CD4-positive, alpha-beta memory T cell (primary cell): Measurements from ENCODE around the gene BRCA2. TPM values are rescaled to one million over a fixed set of nuclear protein-coding genes. Genes with fewer than 3 reads are reported as not detected.

Experiments
- CTCF ChIA-PET: fragments of 350-600 bp; sonication (Branson Sonifier 250); formaldehyde crosslinking; loops from one replicate; lab custom pipeline; 2021; ENCODE audit warnings: inconsistent platforms; ENCODE audit not compliant: partially characterized antibody; lab: Charles Lee
- POLR2A ChIA-PET: fragments of 350-600 bp; sonication (Branson Sonifier 250); formaldehyde crosslinking; loops from one replicate; lab custom pipeline; 2021; ENCODE audit not compliant: partially characterized antibody; lab: Charles Lee
- DNase-seq, 5 donors: peaks; one replicate each; pipeline versions ENCODE4 v3.0.0 to v3.0.0-alpha.2; 2020 to 2022; ENCODE audit warnings: mixed read lengths in 1 of 5
- H3K27ac ChIP-seq: one replicate; pipeline ENCODE4 v1.7.0; 2013; ENCODE audit warnings: low read depth, low read length
- H3K27me3 ChIP-seq: 2 replicates; pipeline ENCODE4 v1.7.0; 2013; ENCODE audit warnings: mild to moderate bottlenecking, low read length, moderate library complexity; ENCODE audit not compliant: insufficient read depth
- H3K36me3 ChIP-seq: 2 replicates; pipeline ENCODE4 v1.7.0; 2013; ENCODE audit warnings: mild to moderate bottlenecking, low read length, moderate library complexity; ENCODE audit not compliant: insufficient read depth
- H3K4me1 ChIP-seq: 2 replicates; pipeline ENCODE4 v1.7.0; 2013; ENCODE audit warnings: mild to moderate bottlenecking, low read length, moderate library complexity; ENCODE audit not compliant: insufficient read depth
- H3K4me3 ChIP-seq, 2 donors: one replicate each; pipeline ENCODE4 v1.7.0; 2013; ENCODE audit warnings: low read length in 2 of 2, mild to moderate bottlenecking in 1 of 2
- H3K9me3 ChIP-seq, 2 donors: one replicate each; pipeline ENCODE4 v1.7.0; 2013; ENCODE audit warnings: low read length in 2 of 2, control low read depth in 1 of 2; ENCODE audit not compliant: control insufficient read depth in 1 of 2
- H3K27ac Mint-ChIP-seq, 7 donors: one replicate each; pipeline ENCODE4 v1.8.0; 2020 to 2021; ENCODE audit warnings: mixed read lengths in 7 of 7, mild to moderate bottlenecking in 6 of 7, inconsistent platforms in 3 of 7, moderate library complexity in 3 of 7
- H3K27me3 Mint-ChIP-seq, 2 donors: one replicate each; pipeline ENCODE4 v1.8.0; 2020 to 2021; ENCODE audit warnings: mixed read lengths in 2 of 2
- H3K36me3 Mint-ChIP-seq, 2 donors: one replicate each; pipeline ENCODE4 v1.8.0; 2020 to 2021; ENCODE audit warnings: mixed read lengths in 2 of 2, inconsistent platforms in 1 of 2, mild to moderate bottlenecking in 1 of 2
- H3K4me1 Mint-ChIP-seq, 4 donors: one replicate each; pipeline ENCODE4 v1.8.0; 2020 to 2021; ENCODE audit warnings: mixed read lengths in 4 of 4, mild to moderate bottlenecking in 1 of 4
- H3K4me3 Mint-ChIP-seq, 8 donors: one replicate each; pipeline ENCODE4 v1.8.0; 2020 to 2021; ENCODE audit warnings: mixed read lengths in 8 of 8, mild to moderate bottlenecking in 7 of 8, moderate library complexity in 6 of 8, inconsistent platforms in 3 of 8
- H3K9me3 Mint-ChIP-seq, 8 donors: one replicate each; pipeline ENCODE4 v1.8.0; 2020 to 2021; ENCODE audit warnings: mixed read lengths in 8 of 8, mild to moderate bottlenecking in 5 of 8, inconsistent platforms in 3 of 8, moderate library complexity in 1 of 8
- intact Hi-C: fragments of 100-400 bp; cut with micrococcal nuclease; formaldehyde crosslinking; loops from one replicate; pipeline ENCODE4 v1.15.1; 2023
- polyA plus RNA-seq, 2 donors: library from polyadenylated mRNA; unstranded; fragments of 300-500 nt; fragmentation: Illumina TruSeq; gene quantifications; one replicate each; pipeline ENCODE4 v1.2.3, GENCODE V29; 2021
- total RNA-seq, 2 experiments: library from RNA; stranded (reverse); gene quantifications; one replicate each; pipeline ENCODE4 v1.2.3, GENCODE V29; 2021

BRCA2 gene
- total and polyA plus RNA-seq, 4 experiments from 2014 or later: 0.71 to 3.2 (median 2.6) TPM

GRCh38 chr13:32317716-32318465, 2.6 kb downstream of the BRCA2 start:
- peaks cover 16% of the 10 kb centered on the region for H3K4me1 ChIP-seq
- Mint-ChIP-seq H3K27ac (no peak overlapping the region), H3K27me3 (no peaks in the 10 kb centered on the region), H3K36me3 (peaks cover 0 to 10% of the 10 kb centered on the region in 2 donors), H3K4me3 (no peak overlapping the region), H3K4me1 (peaks cover 6 to 22% (median 11%) of the 10 kb centered on the region in 4 donors), H3K9me3 (no peaks in the 10 kb centered on the region)
- H3K27ac ChIP-seq: no peak overlapping the region
- no peak overlapping the region for H3K4me3 ChIP-seq
- H3K27me3 ChIP-seq: no peaks in the 10 kb centered on the region
- no peaks in the 10 kb centered on the region for H3K9me3 ChIP-seq
- ChIA-PET CTCF (interaction anchor here (0.8 to 2.2 kb wide), 3 partner anchors 9 to 496 kb away, joined by 3 to 5 read pairs (median 4); no protein-coding TSS in a partner anchor), POLR2A (no interaction called here)
- H3K36me3 ChIP-seq: no peaks in the 10 kb centered on the region
- intact Hi-C loops: loop anchor here (10.0 kb wide), 2 partner anchors 1113 to 1273 kb away; no protein-coding TSS in a partner anchor
- no peak for DNase-seq

DNA sequence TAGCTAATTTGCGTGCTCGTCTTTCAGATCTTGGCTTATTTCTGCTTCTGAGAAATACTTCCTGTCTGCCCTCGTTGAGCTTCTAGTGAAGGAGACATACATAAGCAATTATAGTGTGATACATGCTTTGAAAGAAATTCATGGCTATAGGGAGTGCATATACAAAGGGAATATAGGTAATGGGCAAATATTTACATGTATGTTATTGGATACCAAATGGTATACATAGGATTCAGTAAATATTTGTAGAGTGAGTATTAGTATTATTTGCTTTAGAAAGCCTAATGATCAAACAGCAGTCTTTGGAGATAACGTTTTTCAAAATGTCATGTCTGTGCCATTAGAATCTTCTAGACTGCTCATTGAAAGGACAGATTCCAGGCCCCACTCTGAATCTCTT, 5.2 kb downstream of the BRCA2 start:
- Histone ChIP-seq H3K27me3 (no peaks in the 10 kb centered on the region), H3K27ac (no peak overlapping the region), H3K9me3 (no peaks in the 10 kb centered on the region), H3K4me3 (no peak overlapping the region), H3K4me1 (peaks cover 9% of the 10 kb centered on the region), H3K36me3 (no peaks in the 10 kb centered on the region)
- Mint-ChIP-seq H3K9me3 (no peaks in the 10 kb centered on the region), H3K36me3 (peaks cover 0 to 5% of the 10 kb centered on the region in 2 donors), H3K4me1 (peaks cover 0 to 12% (median 4%) of the 10 kb centered on the region in 4 donors), H3K27me3 (no peaks in the 10 kb centered on the region), H3K4me3 (peak overlapping the region in 1 of 8 donors; percentile 1), H3K27ac (peak overlapping the region in 1 of 7 donors; percentile 1)
- DNase-seq: no peak
- ChIA-PET POLR2A (no interaction called here), CTCF (interaction anchor here (1.7 kb wide), 1 partner anchor 9 kb away, joined by 6 read pairs; no protein-coding TSS in a partner anchor)
- intact Hi-C loops: no loop called here

DNA sequence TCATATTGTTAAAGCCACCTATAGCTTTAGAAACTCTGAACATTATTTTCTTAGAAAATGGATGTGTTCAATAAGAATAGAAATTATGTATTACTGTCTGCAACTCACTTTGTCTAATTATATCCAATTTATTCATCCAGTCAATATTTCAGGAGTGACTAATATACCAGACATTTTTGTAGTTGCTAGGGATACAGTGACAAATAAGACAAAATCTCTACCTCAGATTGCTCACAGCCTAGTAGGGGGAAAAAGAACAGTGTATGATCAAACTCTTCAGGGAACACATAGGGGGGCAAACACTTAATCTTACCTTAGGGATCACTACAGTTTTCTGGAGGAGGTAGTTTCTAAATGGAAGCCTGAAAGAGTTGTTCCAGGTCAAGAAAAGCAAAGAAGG, 8.6 kb downstream of the BRCA2 start:
- no peak overlapping the region for H3K27ac Mint-ChIP-seq
- H3K36me3 ChIP-seq: no peaks in the 10 kb centered on the region
- no peak overlapping the region for H3K4me3 Mint-ChIP-seq
- no peak overlapping the region for H3K4me3 ChIP-seq
- no peaks in the 10 kb centered on the region for H3K27me3 Mint-ChIP-seq
- intact Hi-C loops: no loop called here
- peaks cover 0 to 2% (median 0%) of the 10 kb centered on the region in 4 donors for H3K4me1 Mint-ChIP-seq
- no peak for DNase-seq
- H3K36me3 Mint-ChIP-seq: no peaks in the 10 kb centered on the region
- no peaks in the 10 kb centered on the region for H3K4me1 ChIP-seq
- no peaks in the 10 kb centered on the region for H3K27me3 ChIP-seq
- no peaks in the 10 kb centered on the region for H3K9me3 Mint-ChIP-seq
- H3K9me3 ChIP-seq: no peaks in the 10 kb centered on the region
- ChIA-PET CTCF (interaction anchor here (1.2 kb wide), 1 partner anchor 13 kb away, joined by 4 read pairs; no protein-coding TSS in a partner anchor), POLR2A (interaction anchor here (1.5 to 1.8 kb wide), 2 partner anchors 9 to 11 kb away, joined by 4 to 7 read pairs; partner anchors contain the start of genes BRCA2 and ZAR1L)
- no peak overlapping the region for H3K27ac ChIP-seq

GRCh38 chr13:32330441-32330840, 15.1 kb downstream of the BRCA2 start:
- Histone ChIP-seq H3K4me1 (no peaks in the 10 kb centered on the region), H3K4me3 (no peak overlapping the region), H3K27ac (no peak overlapping the region), H3K9me3 (no peaks in the 10 kb centered on the region), H3K27me3 (no peaks in the 10 kb centered on the region), H3K36me3 (no peaks in the 10 kb centered on the region)
- intact Hi-C loops: no loop called here
- ChIA-PET CTCF (interaction anchor here (1.6 kb wide), 2 partner anchors 9 to 15 kb away, joined by 3 to 4 read pairs; partner anchors contain the start of genes BRCA2 and ZAR1L), POLR2A (no interaction called here)
- no peak for DNase-seq
- Mint-ChIP-seq H3K4me1 (no peaks in the 10 kb centered on the region), H3K27me3 (no peaks in the 10 kb centered on the region), H3K9me3 (no peaks in the 10 kb centered on the region), H3K36me3 (peaks cover 7 to 9% of the 10 kb centered on the region in 2 donors), H3K27ac (no peak overlapping the region), H3K4me3 (no peak overlapping the region)

- Histone ChIP-seq H3K4me3 (no peak overlapping the region), H3K4me1 (no peaks in the 10 kb centered on the region), H3K36me3 (no peaks in the 10 kb centered on the region), H3K27ac (no peak overlapping the region), H3K9me3 (no peaks in the 10 kb centered on the region), H3K27me3 (no peaks in the 10 kb centered on the region)
- Mint-ChIP-seq H3K27me3 (no peaks in the 10 kb centered on the region), H3K4me3 (no peak overlapping the region), H3K9me3 (peaks cover 0 to 8% (median 0%) of the 10 kb centered on the region in 8 donors), H3K27ac (no peak overlapping the region), H3K36me3 (peaks cover 12 to 16% of the 10 kb centered on the region in 2 donors), H3K4me1 (no peaks in the 10 kb centered on the region)
- ChIA-PET POLR2A (interaction anchor here (1.1 kb wide), 1 partner anchor 11 kb away, joined by 4 read pairs; no protein-coding TSS in a partner anchor), CTCF (no interaction called here)
- no peak for DNase-seq
- intact Hi-C loops: no loop called here
Observed at GRCh38 chr13:32334671-32335070, 19.4 kb downstream of the BRCA2 start.

- no peaks in the 10 kb centered on the region for H3K4me1 Mint-ChIP-seq
- H3K27ac Mint-ChIP-seq: no peak overlapping the region
- ChIA-PET CTCF (no interaction called here), POLR2A (no interaction called here)
- no peaks in the 10 kb centered on the region for H3K27me3 Mint-ChIP-seq
- Histone ChIP-seq H3K4me3 (no peak overlapping the region), H3K36me3 (no peaks in the 10 kb centered on the region), H3K27ac (no peak overlapping the region), H3K27me3 (no peaks in the 10 kb centered on the region), H3K4me1 (no peaks in the 10 kb centered on the region), H3K9me3 (no peaks in the 10 kb centered on the region)
- H3K36me3 Mint-ChIP-seq: peaks cover 5 to 7% of the 10 kb centered on the region in 2 donors
- peaks cover 0 to 8% (median 2%) of the 10 kb centered on the region in 8 donors for H3K9me3 Mint-ChIP-seq
- no peak overlapping the region for H3K4me3 Mint-ChIP-seq
- DNase-seq: no peak
- intact Hi-C loops: no loop called here
Observed at GRCh38 chr13:32340914-32341313, 25.6 kb downstream of the BRCA2 start.

DNA sequence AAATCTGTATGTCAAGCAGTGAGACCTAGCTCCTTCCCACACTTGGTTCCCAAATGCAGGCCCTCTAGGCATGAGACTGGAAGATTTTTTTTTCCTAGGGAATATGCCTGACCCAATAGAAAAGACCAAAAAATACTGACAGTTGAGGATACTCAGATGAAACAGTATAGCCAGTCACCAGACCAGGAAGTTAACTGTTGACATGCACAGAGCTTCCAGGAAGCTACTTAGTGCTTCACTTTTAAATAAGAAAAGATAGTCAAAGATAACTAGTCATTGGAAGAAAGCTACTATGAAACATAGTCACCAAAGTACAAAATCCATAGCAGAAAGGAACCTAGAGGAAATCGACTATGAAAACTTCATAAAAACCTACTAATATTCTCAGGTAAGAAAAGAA, 32.3 kb downstream of the BRCA2 start:
- intact Hi-C loops: no loop called here
- no peaks in the 10 kb centered on the region for H3K27me3 Mint-ChIP-seq
- Histone ChIP-seq H3K27me3 (no peaks in the 10 kb centered on the region), H3K36me3 (no peaks in the 10 kb centered on the region), H3K27ac (no peak overlapping the region), H3K4me1 (no peaks in the 10 kb centered on the region), H3K9me3 (no peaks in the 10 kb centered on the region), H3K4me3 (no peak overlapping the region)
- DNase-seq: no peak
- ChIA-PET POLR2A (interaction anchor here (0.5 kb wide), 1 partner anchor 19 kb away, joined by 4 read pairs; no protein-coding TSS in a partner anchor), CTCF (no interaction called here)
- H3K4me1 Mint-ChIP-seq: peaks cover 0 to 2% (median under 1%) of the 10 kb centered on the region in 4 donors
- no peak overlapping the region for H3K4me3 Mint-ChIP-seq
- H3K9me3 Mint-ChIP-seq: no peaks in the 10 kb centered on the region
- peak overlapping the region in 2 of 7 donors; percentile 38 to 43 for H3K27ac Mint-ChIP-seq
- H3K36me3 Mint-ChIP-seq: peaks cover 0 to 4% of the 10 kb centered on the region in 2 donors
